Mononuclear cell (primary cell): ENCODE data around the gene ETF1. TPM values are rescaled to one million over a fixed set of nuclear protein-coding genes. Genes with fewer than 3 reads are reported as not detected.

Experiments
- H3K27me3 ChIP-seq: 2 replicates; pipeline ENCODE4 v1.6.0; 2011; ENCODE audit warnings: low read length, control low read depth; ENCODE audit not compliant: insufficient read depth
- H3K4me1 ChIP-seq: 2 replicates; pipeline ENCODE4 v1.5.1; 2011; ENCODE audit warnings: mild to moderate bottlenecking, low read length, control low read depth; ENCODE audit not compliant: insufficient read depth
- H3K4me3 ChIP-seq: 2 replicates; pipeline ENCODE4 v1.5.1; 2011; ENCODE audit warnings: mild to moderate bottlenecking, low read length, moderate library complexity
- H3K9me3 ChIP-seq: 2 replicates; pipeline ENCODE4 v1.5.1; 2011; ENCODE audit warnings: low read depth, mild to moderate bottlenecking, control low read depth, low read length
- total RNA-seq: library from RNA; depleted of rRNA; stranded (reverse); fragments of >200 nt; gene quantifications from one replicate; pipeline ENCODE4 v1.2.3, GENCODE V29; 2012

The ETF1 gene
- total RNA-seq = 189 TPM

- Histone ChIP-seq H3K9me3 (no peaks in the 10 kb centered on the region), H3K27me3 (no peaks in the 10 kb centered on the region), H3K4me1 (peaks cover 64% of the 10 kb centered on the region), H3K4me3 (peak within 1 kb of the TSS; percentile 99)
These were observed at the start of gene ETF1 for GRCh38 chr5:138542956-138543729. Gene ETF1, minus strand, starts transcription at chr5:138543236. Its CDS starts 318 bp downstream, at chr5:138542918.

- Histone ChIP-seq H3K4me1 (no peaks in the 10 kb centered on the region), H3K4me3 (no peak overlapping the region), H3K27me3 (no peaks in the 10 kb centered on the region), H3K9me3 (no peaks in the 10 kb centered on the region)
These were observed 45.2 kb upstream of the ETF1 start for GRCh38 chr5:138588013-138588788.

GRCh38 chr5:138585157-138585556 lies 42.1 kb upstream of the ETF1 start:
- H3K9me3 ChIP-seq = no peaks in the 10 kb centered on the region
- H3K27me3 ChIP-seq = no peaks in the 10 kb centered on the region
- no peak overlapping the region for H3K4me3 ChIP-seq
- no peaks in the 10 kb centered on the region for H3K4me1 ChIP-seq

GRCh38 chr5:138583984-138584637 lies 41.1 kb upstream of the ETF1 start:
- no peaks in the 10 kb centered on the region for H3K27me3 ChIP-seq
- H3K4me3 ChIP-seq = no peak overlapping the region
- no peaks in the 10 kb centered on the region for H3K9me3 ChIP-seq
- peaks cover 4% of the 10 kb centered on the region for H3K4me1 ChIP-seq

GRCh38 chr5:138582959-138583358 lies 39.9 kb upstream of the ETF1 start:
- H3K27me3 ChIP-seq = no peaks in the 10 kb centered on the region
- H3K4me3 ChIP-seq = no peak overlapping the region
- peaks cover 6% of the 10 kb centered on the region for H3K4me1 ChIP-seq
- no peaks in the 10 kb centered on the region for H3K9me3 ChIP-seq

- Histone ChIP-seq H3K9me3 (no peaks in the 10 kb centered on the region), H3K4me3 (no peak overlapping the region), H3K27me3 (no peaks in the 10 kb centered on the region), H3K4me1 (peaks cover 11% of the 10 kb centered on the region)
These were observed 37.7 kb upstream of the ETF1 start for GRCh38 chr5:138580777-138581176.

GRCh38 chr5:138580001-138580400 lies 37.0 kb upstream of the ETF1 start:
- Histone ChIP-seq H3K27me3 (no peaks in the 10 kb centered on the region), H3K4me1 (peaks cover 11% of the 10 kb centered on the region), H3K9me3 (no peaks in the 10 kb centered on the region), H3K4me3 (no peak overlapping the region)

GRCh38 chr5:138579517-138579863 lies 36.5 kb upstream of the ETF1 start:
- Histone ChIP-seq H3K9me3 (no peaks in the 10 kb centered on the region), H3K4me1 (peaks cover 11% of the 10 kb centered on the region), H3K27me3 (no peaks in the 10 kb centered on the region), H3K4me3 (no peak overlapping the region)

GRCh38 chr5:138577452-138577851 lies 34.4 kb upstream of the ETF1 start:
- Histone ChIP-seq H3K9me3 (no peaks in the 10 kb centered on the region), H3K4me3 (no peak overlapping the region), H3K4me1 (peaks cover 18% of the 10 kb centered on the region), H3K27me3 (no peaks in the 10 kb centered on the region)

GRCh38 chr5:138575194-138576015 lies 32.4 kb upstream of the ETF1 start, which contains the start of gene HSPA9:
Gene HSPA9, minus strand, starts transcription at chr5:138575401. Its CDS starts 83 bp downstream, at chr5:138575318.
- H3K4me3 ChIP-seq = peak within 1 kb of the TSS; percentile 95
- H3K9me3 ChIP-seq = no peaks in the 10 kb centered on the region
- peaks cover 18% of the 10 kb centered on the region for H3K4me1 ChIP-seq
- H3K27me3 ChIP-seq = no peaks in the 10 kb centered on the region

- H3K4me3 ChIP-seq = peak overlapping the region; percentile 95
- peaks cover 18% of the 10 kb centered on the region for H3K4me1 ChIP-seq
- no peaks in the 10 kb centered on the region for H3K27me3 ChIP-seq
- H3K9me3 ChIP-seq = no peaks in the 10 kb centered on the region
These were observed 31.7 kb upstream of the ETF1 start for GRCh38 chr5:138574744-138575193.

- H3K27me3 ChIP-seq = no peaks in the 10 kb centered on the region
- H3K4me3 ChIP-seq = peak overlapping the region; percentile 95
- no peaks in the 10 kb centered on the region for H3K9me3 ChIP-seq
- H3K4me1 ChIP-seq = peaks cover 14% of the 10 kb centered on the region
These were observed 31.1 kb upstream of the ETF1 start for GRCh38 chr5:138573949-138574670.

- no peaks in the 10 kb centered on the region for H3K27me3 ChIP-seq
- H3K9me3 ChIP-seq = no peaks in the 10 kb centered on the region
- no peak overlapping the region for H3K4me3 ChIP-seq
- H3K4me1 ChIP-seq = peaks cover 12% of the 10 kb centered on the region
These were observed 30.2 kb upstream of the ETF1 start for GRCh38 chr5:138573223-138573622.

- Histone ChIP-seq H3K27me3 (no peaks in the 10 kb centered on the region), H3K9me3 (no peaks in the 10 kb centered on the region), H3K4me3 (no peak overlapping the region), H3K4me1 (peaks cover 23% of the 10 kb centered on the region)
These were observed 27.8 kb upstream of the ETF1 start for GRCh38 chr5:138570871-138571270.
